ENCODE data around the gene RABAC1. TPM values are rescaled to one million over a fixed set of nuclear protein-coding genes. Genes with fewer than 3 reads are reported as not detected.

Gene RABAC1
- total RNA-seq, 1 donor from 2014 or later, result 146 TPM

- Mint-ChIP-seq H3K4me3 (ENCODE audit: unreplicated experiment) (peak overlapping the region; percentile 72), H3K4me1 (ENCODE audit: unreplicated experiment) (peaks cover 26% of the 10 kb centered on the region), H3K27me3 (ENCODE audit: unreplicated experiment) (peaks cover 38% of the 10 kb centered on the region), H3K27ac (ENCODE audit: unreplicated experiment) (no peak overlapping the region), H3K36me3 (ENCODE audit: low read depth, unreplicated experiment) (peaks cover 23% of the 10 kb centered on the region), H3K9me3 (ENCODE audit: unreplicated experiment) (peaks cover 4% of the 10 kb centered on the region)
- no peak for TF ChIP-seq CTCF (IDR thresholded peaks at IDR 0.05; ENCODE audit: unreplicated experiment)
- no peak for DNase-seq (ENCODE audit: low spot score)
These were observed 40.7 kb upstream of the RABAC1 start for GRCh38 chr19:41999878-42000208.

- Mint-ChIP-seq H3K27me3 (ENCODE audit: unreplicated experiment) (peaks cover 39% of the 10 kb centered on the region), H3K4me1 (ENCODE audit: unreplicated experiment) (peaks cover 26% of the 10 kb centered on the region), H3K27ac (ENCODE audit: unreplicated experiment) (peak overlapping the region; percentile 57), H3K4me3 (ENCODE audit: unreplicated experiment) (peak overlapping the region; percentile 72), H3K9me3 (ENCODE audit: unreplicated experiment) (peaks cover 4% of the 10 kb centered on the region), H3K36me3 (ENCODE audit: low read depth, unreplicated experiment) (peaks cover 24% of the 10 kb centered on the region)
- TF ChIP-seq CTCF (IDR thresholded peaks at IDR 0.05; ENCODE audit: unreplicated experiment), result no peak
- peak; percentile 26 for DNase-seq (ENCODE audit: low spot score)
These were observed 40.2 kb upstream of the RABAC1 start for GRCh38 chr19:41999071-41999877.

- H3K36me3 Mint-ChIP-seq (ENCODE audit: low read depth, unreplicated experiment), result peaks cover 19% of the 10 kb centered on the region
- TF ChIP-seq CTCF (IDR thresholded peaks at IDR 0.05; ENCODE audit: unreplicated experiment), result peak; percentile 79
- DNase-seq (ENCODE audit: low spot score), result peak; percentile 81
- H3K4me3 Mint-ChIP-seq (ENCODE audit: unreplicated experiment), result no peak overlapping the region
- peaks cover 22% of the 10 kb centered on the region for H3K4me1 Mint-ChIP-seq (ENCODE audit: unreplicated experiment)
- peaks cover 42% of the 10 kb centered on the region for H3K27me3 Mint-ChIP-seq (ENCODE audit: unreplicated experiment)
- no peak overlapping the region for H3K27ac Mint-ChIP-seq (ENCODE audit: unreplicated experiment)
- peaks cover 4% of the 10 kb centered on the region for H3K9me3 Mint-ChIP-seq (ENCODE audit: unreplicated experiment)
These were observed 39.3 kb upstream of the RABAC1 start for GRCh38 chr19:41998246-41999020.

GRCh38 chr19:41997851-41998229 lies 38.7 kb upstream of the RABAC1 start:
- Mint-ChIP-seq H3K27me3 (ENCODE audit: unreplicated experiment) (peaks cover 42% of the 10 kb centered on the region), H3K27ac (ENCODE audit: unreplicated experiment) (no peak overlapping the region), H3K9me3 (ENCODE audit: unreplicated experiment) (peaks cover 4% of the 10 kb centered on the region), H3K4me1 (ENCODE audit: unreplicated experiment) (peaks cover 22% of the 10 kb centered on the region), H3K4me3 (ENCODE audit: unreplicated experiment) (no peak overlapping the region), H3K36me3 (ENCODE audit: low read depth, unreplicated experiment) (peaks cover 19% of the 10 kb centered on the region)
- DNase-seq (ENCODE audit: low spot score), result no peak
- no peak for TF ChIP-seq CTCF (IDR thresholded peaks at IDR 0.05; ENCODE audit: unreplicated experiment)

Data from endothelial cell (in vitro differentiated cells).